A549 (cell line): Measurements from ENCODE around the gene GGT7.

Source experiments
- CHD2 ChIP-seq: fragments of 150-350 bp; IDR thresholded peaks from 2 replicates; pipeline ENCODE4 v1.6.1; 2014; ENCODE audit warnings: low read length; ENCODE audit not compliant: partially characterized antibody
- CTCF ChIP-seq: fragments of >200 bp; sonication (Bioruptor Twin); formaldehyde crosslinking; IDR thresholded peaks from 3 replicates; pipeline ENCODE4 v1.5.1; 2016
- EP300 ChIP-seq, 2 experiments: fragments of >200 bp; sonication (Bioruptor Twin); formaldehyde crosslinking; IDR thresholded peaks; 2 replicates in 1 of 2; 3 replicates in 1 of 2; pipeline ENCODE4 v1.6.1; 2016 to 2017
- ESRRA ChIP-seq: fragments of 150-350 bp; IDR thresholded peaks from 2 replicates; pipeline ENCODE4 v1.6.1; 2014; ENCODE audit warnings: mild to moderate bottlenecking, low read length, borderline replicate concordance
- HMGXB4 ChIP-seq: fragments of 250-450 bp; sonication (Bioruptor Pico); IDR thresholded peaks from 2 replicates; pipeline ENCODE4 v1.5.0; 2021; ENCODE audit warnings: mild to moderate bottlenecking, moderate library complexity, borderline replicate concordance
- HOXA7 ChIP-seq: fragments of 250-450 bp; sonication (Bioruptor Pico); IDR thresholded peaks from 2 replicates; pipeline ENCODE4 v1.5.0; 2020; ENCODE audit warnings: mild to moderate bottlenecking, moderate library complexity
- HOXB13 ChIP-seq: fragments of 250-450 bp; sonication (Bioruptor Pico); IDR thresholded peaks from 2 replicates; pipeline ENCODE4 v1.5.0; 2020; ENCODE audit warnings: low read depth, mild to moderate bottlenecking, moderate library complexity
- JUN ChIP-seq, 2 experiments: fragments of >200 bp; sonication (Bioruptor Twin); formaldehyde crosslinking; IDR thresholded peaks; 2 replicates in 1 of 2; 3 replicates in 1 of 2; pipeline ENCODE4 v1.6.1; 2016 to 2017
- JUNB ChIP-seq: fragments of >200 bp; sonication (Bioruptor Twin); formaldehyde crosslinking; IDR thresholded peaks from 2 replicates; pipeline ENCODE4 v1.6.1; 2016
- MAFK ChIP-seq: fragments of 450-650 bp; IDR thresholded peaks from 2 replicates; pipeline ENCODE4 v1.6.1; 2014; ENCODE audit not compliant: partially characterized antibody
- MAX ChIP-seq: IDR thresholded peaks from 2 replicates; pipeline ENCODE4 v1.6.1; 2012
- PBX3 ChIP-seq: IDR thresholded peaks from 2 replicates; pipeline ENCODE4 v1.6.1; 2012
- POLR2A ChIP-seq: IDR thresholded peaks from 2 replicates; pipeline ENCODE4 v1.6.1; 2012; ENCODE audit warnings: mild to moderate bottlenecking, low read length
- REST ChIP-seq: fragments of 200-600 bp; sonication (generic); IDR thresholded peaks from 2 replicates; pipeline ENCODE4 v1.6.1; 2016; ENCODE audit warnings: antibody characterized with exemption, mild to moderate bottlenecking, moderate library complexity

- TF ChIP-seq CTCF (no peak), JUNB (no peak), JUN (IDR thresholded peaks at IDR 0.05) (no peak), PBX3 (no peak), REST (no peak), POLR2A (no peak), HOXA7 (CRISPR knock-in tag) (no peak), EP300 (IDR thresholded peaks at IDR 0.05) (no peak), CHD2 (no peak), HMGXB4 (CRISPR knock-in tag) (no peak), MAFK (no peak), ESRRA (no peak), MAX (no peak), HOXB13 (CRISPR knock-in tag) (no peak)
These were observed 48.8 kb upstream of the GGT7 start for GRCh38 chr20:34921436-34921835.
